ENCODE data around the gene KCP.

KCP gene

GRCh38 chr7:128912281-128912680 lies 1.8 kb upstream of the KCP start:
- Histone ChIP-seq H3K27ac (replicated peaks) (no peak overlapping the region), H3K27me3 (ENCODE audit: insufficient read depth, poor library complexity, severe bottlenecking) (peaks cover 17% of the 10 kb centered on the region), H3K4me3 (replicated peaks; ENCODE audit: insufficient read depth, low read length) (no peak overlapping the region)
- TF ChIP-seq SPI1 (IDR thresholded peaks at IDR 0.05; ENCODE audit: borderline replicate concordance, low read depth) (no peak), POLR2AphosphoS5 (IDR thresholded peaks at IDR 0.05; ENCODE audit: low read depth) (no peak), REST (IDR thresholded peaks at IDR 0.05; ENCODE audit: insufficient replicate concordance, low read depth) (no peak), GABPA (IDR thresholded peaks at IDR 0.05; ENCODE audit: low read depth) (no peak)
- no peak for DNase-seq (ENCODE audit: low read depth in 1 of 2, low spot score in 1 of 2)

GRCh38 chr7:128911423-128912031 lies 1.0 kb upstream of the KCP start:
- TF ChIP-seq POLR2AphosphoS5 (IDR thresholded peaks at IDR 0.05; ENCODE audit: low read depth): no peak
- no peak for TF ChIP-seq GABPA (IDR thresholded peaks at IDR 0.05; ENCODE audit: low read depth)
- TF ChIP-seq REST (IDR thresholded peaks at IDR 0.05; ENCODE audit: insufficient replicate concordance, low read depth): no peak
- TF ChIP-seq SPI1 (IDR thresholded peaks at IDR 0.05; ENCODE audit: borderline replicate concordance, low read depth): no peak
- TF ChIP-seq CTCF (IDR thresholded peaks at IDR 0.05; ENCODE audit: insufficient read depth, low read length): no peak
- Histone ChIP-seq H3K4me3 (replicated peaks; ENCODE audit: insufficient read depth, low read length) (no peak overlapping the region), H3K27me3 (ENCODE audit: insufficient read depth, poor library complexity, severe bottlenecking) (peaks cover 17% of the 10 kb centered on the region), H3K27ac (replicated peaks) (no peak overlapping the region)
- DNase-seq (ENCODE audit: low read depth in 1 of 2, low spot score in 1 of 2): no peak

- no peak for DNase-seq (ENCODE audit: low read depth in 1 of 2, low spot score in 1 of 2)
- Histone ChIP-seq H3K27me3 (ENCODE audit: insufficient read depth, poor library complexity, severe bottlenecking) (peaks cover 14% of the 10 kb centered on the region), H3K4me3 (replicated peaks; ENCODE audit: insufficient read depth, low read length) (no peak overlapping the region), H3K27ac (replicated peaks) (no peak overlapping the region)
- TF ChIP-seq SPI1 (IDR thresholded peaks at IDR 0.05; ENCODE audit: borderline replicate concordance, low read depth) (no peak), REST (IDR thresholded peaks at IDR 0.05; ENCODE audit: insufficient replicate concordance, low read depth) (no peak), GABPA (IDR thresholded peaks at IDR 0.05; ENCODE audit: low read depth) (no peak), POLR2AphosphoS5 (IDR thresholded peaks at IDR 0.05; ENCODE audit: low read depth) (no peak), CTCF (IDR thresholded peaks at IDR 0.05; ENCODE audit: insufficient read depth, low read length) (no peak)
These were observed 612 bp downstream of the KCP start for GRCh38 chr7:128909625-128910568.
